OCI-LY7 (cell line): Measurements from ENCODE around the gene EIF3F.

Experiments used
- CTCF ChIP-seq: fragments of 200-600 bp; sonication (generic); conservative IDR thresholded peaks from 2 replicates; pipeline ENCODE4 v1.5.1; 2014; ENCODE audit warnings: mild to moderate bottlenecking, antibody characterized with exemption, low read length, moderate library complexity, mixed read lengths
- EZH2phosphoT487 ChIP-seq: fragments of 200-600 bp; sonication (generic); IDR thresholded peaks from 2 replicates; pipeline ENCODE4 v1.6.1; 2018; ENCODE audit warnings: low read depth, borderline replicate concordance, mild to moderate bottlenecking, mixed run types, antibody characterized with exemption, low read length, moderate library complexity, mixed read lengths

DNA sequence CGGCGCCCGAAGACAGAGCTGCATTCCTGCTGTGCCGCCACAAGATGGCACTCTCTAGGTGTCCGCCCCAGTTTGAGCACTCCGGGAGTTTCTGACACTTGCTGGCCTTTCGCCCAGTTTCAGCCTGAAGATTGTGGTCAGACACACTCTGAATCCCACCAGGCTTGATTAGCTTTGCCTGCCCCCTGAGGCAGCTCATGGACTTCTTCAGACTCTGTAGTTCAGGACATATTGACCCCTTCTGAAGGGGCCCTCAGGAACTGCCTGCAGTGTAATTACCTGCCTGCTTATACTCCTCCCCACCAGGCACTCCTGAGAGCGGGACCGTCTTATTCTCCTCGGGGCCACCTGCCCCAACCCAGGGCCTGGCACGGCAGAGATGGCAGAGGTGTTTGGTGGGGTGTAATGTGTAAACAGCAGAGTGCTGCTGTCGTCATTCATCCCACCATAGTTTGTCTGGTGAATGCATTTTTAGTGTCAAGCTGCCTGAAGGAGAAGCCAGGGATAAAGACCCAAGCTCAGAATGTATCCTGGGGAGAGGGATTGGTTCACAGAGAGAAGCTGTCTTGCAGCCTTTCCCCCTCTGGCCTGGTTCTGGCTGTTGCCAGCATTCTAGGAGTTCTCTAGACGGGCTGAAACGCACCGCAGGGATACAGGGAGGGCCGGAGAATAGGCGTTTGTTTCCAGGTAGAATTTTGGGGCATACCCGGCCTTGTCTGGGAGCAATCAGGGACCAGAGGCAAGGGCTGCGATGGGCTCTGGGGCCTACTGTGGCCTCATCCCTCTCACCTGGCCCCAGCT, 46.4 kb downstream of the EIF3F start:
- TF ChIP-seq CTCF = peak; percentile 89
- TF ChIP-seq EZH2phosphoT487 = no peak
